CD1c-positive myeloid dendritic cell (primary cell): ENCODE results near the gene JAZF1.
"Not testable (repeated sequence)": the region's sequence is repeated elsewhere in the genome, so short reads cannot be mapped to it uniquely, and the experiment has no call there.

Source experiments
- DNase-seq: peaks from one replicate; pipeline ENCODE4 v3.0.0-alpha.2; 2016; ENCODE audit errors: extremely low spot score

The JAZF1 gene

DNA sequence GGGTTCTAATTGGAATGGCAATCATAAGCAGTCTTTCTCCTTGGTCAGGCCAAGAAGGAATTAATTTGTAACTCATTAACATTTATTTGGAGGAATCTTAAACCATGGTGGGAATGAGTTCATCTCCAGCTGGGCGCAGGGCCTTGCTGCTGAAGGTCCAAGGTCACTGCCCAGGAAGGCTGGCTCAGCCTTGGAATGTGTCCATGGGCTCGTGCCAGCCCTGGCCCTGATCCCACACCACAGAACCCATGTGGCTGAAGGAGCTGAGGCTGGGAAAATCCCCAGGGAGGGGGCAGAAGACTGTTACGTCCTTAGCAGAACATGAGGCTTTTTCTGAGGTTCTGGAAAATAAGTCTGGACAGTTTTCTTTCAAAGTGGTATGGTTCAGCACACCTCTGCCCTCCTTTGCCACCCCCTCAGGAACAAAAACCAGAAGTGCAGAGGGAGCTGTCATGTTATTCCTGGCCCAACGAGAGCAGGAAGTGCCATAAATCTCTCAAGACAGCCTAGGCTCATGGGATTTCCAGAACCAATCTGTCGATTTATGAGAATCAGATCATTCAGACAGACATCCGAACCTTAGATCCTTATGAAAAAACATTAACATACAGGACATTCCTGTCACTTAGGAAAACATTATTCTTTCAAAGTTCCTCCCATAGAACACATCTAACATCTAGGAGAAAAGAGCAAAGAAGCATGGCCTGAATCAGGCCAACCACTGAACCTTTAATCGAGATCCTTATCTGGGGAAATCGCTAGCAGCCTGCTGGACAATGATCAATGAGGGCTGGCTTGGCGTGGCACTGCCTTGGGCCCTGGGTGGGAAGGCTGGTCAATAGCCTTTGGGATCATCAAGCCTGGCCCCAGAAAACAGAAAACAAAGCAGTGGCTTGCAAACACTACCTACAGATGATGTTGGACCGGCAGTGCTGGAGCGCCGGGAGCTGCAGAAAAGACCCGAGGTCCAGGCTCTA, 306.3 kb downstream of the JAZF1 start:
- no peak for DNase-seq

DNA sequence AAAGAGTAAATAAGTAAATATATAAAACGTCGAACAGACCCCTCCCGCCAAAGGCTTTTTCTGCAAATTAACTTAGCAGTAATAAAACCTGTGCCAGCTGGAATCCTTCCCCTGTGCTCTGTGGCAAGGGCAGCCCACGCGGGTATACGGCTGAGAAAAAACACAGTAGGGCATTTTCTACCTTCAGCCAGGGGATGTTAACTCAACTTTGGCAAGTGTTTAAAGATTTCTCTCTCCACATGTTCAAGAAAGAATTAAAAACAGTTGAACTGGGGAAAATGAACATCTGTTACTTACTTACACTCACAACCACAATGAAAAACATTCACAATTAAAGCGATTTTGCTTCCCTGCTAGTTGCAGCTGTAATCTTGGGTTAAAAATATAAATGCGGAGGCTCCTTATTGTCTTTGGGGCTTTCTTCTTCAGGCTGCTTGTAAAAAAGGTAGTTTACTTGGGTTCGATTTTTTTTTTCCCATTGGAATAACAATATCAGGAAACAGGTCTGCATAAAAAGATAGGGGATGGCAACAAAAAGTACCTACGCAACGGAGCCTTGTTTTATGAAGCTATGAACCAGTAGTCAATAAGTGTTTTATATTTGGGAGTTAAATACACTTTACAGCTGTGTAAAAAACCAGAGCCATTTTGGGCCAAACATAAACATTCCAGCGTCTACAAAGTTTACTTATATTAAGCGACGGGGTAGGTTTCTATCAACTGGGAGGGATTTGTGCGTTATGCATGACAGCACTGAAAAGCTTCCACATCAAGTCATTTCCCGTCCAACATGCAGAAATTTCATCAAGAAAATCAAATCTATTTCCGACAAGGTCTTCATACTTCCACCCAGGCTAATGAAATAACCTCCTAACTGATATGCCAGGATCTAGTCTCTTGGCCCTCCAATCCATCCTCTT, 308.0 kb downstream of the JAZF1 start:
- no peak for DNase-seq

DNA sequence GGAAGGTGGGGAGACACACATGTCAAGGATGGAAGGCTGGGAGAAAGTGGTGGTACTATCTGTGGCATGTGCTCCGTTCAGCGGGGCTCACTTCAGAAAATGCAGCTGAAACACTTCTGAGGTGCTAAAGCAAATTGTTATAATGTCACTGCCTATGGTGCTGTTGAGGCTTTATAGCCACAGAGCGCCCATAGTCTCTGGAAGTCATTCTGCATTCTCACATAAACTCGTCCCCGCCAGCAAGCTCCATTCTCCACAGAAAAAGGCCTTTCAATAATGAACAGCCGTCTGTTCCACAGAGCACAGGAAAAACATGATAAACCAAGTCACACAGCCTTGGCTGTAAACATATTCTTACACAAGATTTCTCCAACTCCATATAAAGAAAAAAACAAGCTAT, 308.7 kb downstream of the JAZF1 start:
- no peak for DNase-seq

DNA sequence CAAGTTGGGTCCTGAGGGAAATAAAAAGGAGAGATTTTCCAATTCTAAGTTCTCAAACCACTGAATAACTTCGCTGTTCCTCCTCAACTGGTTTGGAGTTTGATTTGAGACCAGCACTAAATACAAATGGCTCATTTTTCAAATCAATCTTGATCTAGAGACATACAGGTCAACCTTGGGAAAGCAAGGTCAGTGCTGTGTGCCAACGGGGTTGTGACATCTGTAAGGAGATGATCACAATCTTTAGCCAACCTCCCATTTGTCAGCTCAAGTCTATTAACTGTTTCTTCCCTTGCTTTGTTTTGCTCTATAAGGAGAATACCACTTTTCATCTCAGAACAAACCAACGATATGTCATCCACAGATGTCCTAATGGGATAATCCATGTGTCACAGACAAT, 309.5 kb downstream of the JAZF1 start:
- no peak for DNase-seq

DNA sequence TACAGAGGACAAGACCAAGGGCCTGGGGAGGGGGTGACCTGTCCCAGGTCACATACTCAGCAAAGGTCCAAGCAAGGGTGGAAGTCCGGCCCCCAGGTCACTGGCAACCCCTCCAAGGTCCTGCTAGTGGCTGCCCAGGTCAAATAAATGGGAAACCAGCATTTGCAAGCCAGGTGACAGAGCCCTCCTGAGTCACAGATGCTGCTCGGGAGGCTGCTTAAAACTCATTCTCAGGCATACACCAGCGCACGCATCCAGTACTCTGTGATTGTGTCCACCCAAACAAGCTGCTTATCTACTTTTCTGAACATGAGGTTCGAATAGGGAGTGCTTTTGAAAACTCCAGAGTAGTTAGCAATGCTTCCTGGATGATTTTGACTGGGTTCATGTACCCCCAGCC, 310.0 kb downstream of the JAZF1 start:
- no peak for DNase-seq

DNA sequence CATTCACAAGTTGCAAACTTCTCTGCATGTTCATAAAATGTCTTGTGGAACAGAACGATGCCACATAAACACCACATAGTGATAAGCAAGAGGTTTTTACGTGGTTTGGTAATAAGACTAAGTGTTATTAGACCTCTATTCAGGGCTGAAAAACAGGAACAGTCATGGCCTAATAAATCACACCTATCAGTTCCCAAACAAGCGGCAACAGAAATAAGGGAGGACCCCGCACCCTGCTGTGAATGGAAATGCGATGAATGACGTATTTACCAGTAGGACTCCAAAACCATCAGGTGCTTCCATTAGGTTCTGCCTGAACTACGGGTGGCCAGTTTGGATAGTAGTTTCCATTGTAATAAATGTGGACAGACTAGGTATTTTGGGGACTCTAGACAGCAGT, 311.5 kb downstream of the JAZF1 start:
- DNase-seq, result no peak

DNA sequence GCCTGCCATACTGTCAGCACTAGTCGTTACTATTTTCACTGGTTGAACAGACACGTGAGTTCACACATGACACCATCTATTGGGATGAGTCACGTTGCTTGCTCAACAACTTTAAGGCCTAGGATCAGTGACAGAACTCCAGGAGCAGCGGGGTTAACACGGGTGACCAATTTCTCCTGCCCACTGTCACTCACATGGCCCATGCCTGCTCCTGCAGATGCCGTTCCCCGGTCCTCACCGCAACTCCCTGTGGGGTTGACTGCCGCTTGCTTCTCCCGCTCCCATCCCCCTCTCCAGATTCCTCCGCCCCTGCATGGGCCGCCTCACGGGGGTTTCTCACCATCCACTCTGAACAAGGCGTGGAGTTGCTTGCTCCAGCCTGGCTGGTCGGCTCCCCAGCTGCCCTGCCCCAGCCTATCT, 312.5 kb downstream of the JAZF1 start:
- DNase-seq, result no peak

DNA sequence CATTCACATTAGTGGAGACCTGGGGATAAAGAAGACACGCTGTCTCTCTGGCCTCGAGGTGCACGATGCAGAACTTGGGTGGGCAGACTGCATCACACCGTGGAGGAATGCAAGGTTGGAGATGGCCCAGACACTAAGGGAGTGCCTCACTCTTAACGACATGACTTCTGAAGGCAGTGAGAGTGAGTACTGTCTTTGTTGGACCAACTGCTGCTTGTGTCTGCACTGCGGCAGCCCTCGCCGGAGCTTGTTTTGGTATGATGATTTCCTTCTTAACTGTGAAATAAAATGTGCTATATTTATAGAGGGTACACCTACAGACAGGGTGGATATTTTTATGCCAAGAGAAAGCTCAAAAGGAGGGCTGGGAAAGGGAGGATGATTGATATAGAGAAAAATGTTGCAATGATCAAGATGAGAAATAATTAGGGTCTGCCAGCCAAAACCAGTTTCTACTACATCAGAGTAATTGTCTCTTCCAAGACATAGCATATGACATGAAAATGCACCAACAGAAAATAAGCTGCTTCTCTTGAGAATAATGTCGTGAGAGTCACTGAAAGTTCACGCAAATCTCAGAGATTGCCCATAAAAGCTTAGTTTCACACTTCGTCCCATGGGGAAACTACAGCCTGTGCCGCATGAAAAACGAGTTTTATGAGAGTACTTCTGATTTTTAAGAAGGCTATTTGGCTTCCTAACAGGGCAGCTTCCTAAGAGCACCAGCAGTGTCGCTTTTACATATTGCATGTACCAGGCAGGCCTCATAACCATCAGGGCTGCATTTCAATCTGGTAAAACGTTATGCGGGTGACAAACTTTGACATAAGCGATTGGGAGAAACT, 313.5 kb downstream of the JAZF1 start:
- DNase-seq, result no peak

DNA sequence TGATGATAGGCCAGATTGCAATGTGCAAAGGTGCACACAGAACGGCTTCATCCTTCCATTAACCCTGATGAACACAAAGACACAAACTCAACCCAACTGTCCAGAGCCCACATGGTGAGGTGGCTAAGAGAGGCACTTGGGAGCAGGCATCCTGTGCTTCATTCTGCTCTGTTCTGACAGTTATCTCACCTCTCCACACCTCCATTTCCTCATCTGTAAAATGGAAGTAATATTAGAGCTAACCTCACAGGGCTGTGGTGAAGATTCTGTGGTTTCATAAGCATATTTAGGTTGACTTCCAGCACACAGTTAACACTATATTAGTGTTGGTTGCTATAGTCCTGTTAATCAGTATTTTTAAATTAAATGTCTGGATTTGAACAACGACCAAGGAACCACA, 314.3 kb downstream of the JAZF1 start:
- no peak for DNase-seq

DNA sequence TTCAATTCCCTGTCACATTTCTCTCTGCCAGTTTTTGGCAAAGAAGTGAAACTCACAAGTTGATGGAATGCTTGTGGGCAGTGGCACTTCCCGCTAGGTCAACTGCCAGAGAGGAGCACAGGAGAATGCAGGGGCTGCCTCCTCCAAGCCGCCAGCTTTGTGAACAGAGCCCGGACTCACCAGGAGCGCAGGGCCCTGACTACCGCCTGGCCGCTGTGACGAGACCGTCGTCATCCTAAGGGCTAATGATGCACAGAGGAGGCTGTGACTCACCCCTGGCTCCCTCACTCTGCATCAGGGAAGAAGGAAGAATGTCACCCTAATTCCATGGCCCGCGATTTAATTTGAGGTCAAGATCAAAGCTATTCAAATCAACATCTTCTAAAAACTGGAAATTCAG, 316.7 kb downstream of the JAZF1 start:
- no peak for DNase-seq

DNA sequence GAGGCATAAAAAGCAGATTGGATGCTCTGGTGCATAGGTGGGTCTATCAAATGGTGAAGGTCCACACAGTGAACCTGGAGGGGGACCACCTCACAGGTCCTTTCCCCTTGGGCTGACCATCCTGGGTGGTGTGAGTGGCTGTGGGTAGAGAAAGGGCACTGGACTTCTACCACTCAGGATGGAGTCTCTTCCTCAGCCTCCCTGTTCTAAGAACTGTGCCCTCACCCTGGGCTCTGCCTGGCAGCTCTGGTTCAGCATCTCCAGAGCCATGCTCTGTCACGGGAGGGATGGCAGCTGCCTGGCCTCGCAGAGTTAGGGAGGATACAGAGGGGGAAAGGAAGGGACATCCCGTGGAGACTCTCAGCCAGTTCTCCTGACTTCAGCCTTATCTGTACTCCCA, 318.8 kb downstream of the JAZF1 start:
- no peak for DNase-seq

DNA sequence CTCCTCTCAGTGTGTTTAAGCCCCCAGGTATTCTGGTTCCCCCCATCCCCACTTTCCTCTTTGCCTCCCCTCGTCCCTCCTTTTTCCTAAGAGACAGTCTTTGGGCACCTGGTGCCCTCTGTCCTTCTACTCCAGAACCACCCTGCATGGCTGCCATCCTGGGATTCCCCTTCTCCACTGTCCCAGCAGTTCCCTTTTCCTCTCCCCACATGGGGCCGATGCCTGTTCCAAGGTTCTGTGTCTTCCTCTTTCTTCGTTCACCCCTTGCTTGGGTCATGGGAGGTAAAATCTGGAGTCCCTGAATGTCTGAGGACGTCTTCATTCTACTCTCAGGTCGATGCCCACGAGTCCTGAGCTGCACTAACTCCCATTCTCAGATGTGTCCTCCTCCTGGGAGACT, 319.8 kb downstream of the JAZF1 start:
- peak; percentile 55 for DNase-seq

DNA sequence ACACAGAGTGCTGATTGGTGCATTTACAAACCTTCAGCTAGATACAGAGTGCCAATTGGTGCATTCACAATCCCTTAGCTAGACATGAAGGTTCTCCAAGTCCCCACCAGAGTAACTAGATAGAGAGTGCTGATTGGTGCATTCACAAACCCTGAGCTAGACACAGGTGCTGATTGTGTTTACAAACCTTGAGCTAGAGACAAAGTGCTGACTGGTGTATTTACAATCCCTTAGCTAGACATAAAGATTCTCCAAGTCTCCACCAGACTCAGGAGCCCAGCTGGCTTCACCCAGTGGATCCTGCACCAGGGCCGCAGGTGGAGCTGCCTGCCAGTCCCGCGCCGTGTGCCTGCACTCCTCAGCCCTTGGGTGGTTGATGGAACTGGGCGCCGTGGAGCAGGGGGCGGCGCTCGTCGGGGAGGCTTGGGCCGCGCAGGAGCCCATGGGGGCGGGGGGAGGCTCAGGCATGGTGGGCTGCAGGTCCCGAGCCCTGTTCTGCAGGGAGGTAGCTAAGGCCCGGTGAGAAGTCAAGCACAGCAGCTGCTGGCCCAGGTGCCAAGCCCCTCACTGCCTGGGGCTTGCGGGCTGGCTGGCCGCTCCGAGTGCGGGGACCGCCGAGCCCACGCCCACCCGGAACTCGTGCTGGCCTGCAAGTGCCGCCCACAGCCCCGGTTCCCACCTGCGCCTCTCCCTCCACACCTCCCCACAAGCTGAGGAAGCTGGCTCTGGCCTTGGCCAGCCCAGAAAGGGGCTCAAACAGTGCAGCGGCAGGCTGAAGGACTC, 323.7 kb downstream of the JAZF1 start:
- not testable (repeated sequence) for DNase-seq

DNA sequence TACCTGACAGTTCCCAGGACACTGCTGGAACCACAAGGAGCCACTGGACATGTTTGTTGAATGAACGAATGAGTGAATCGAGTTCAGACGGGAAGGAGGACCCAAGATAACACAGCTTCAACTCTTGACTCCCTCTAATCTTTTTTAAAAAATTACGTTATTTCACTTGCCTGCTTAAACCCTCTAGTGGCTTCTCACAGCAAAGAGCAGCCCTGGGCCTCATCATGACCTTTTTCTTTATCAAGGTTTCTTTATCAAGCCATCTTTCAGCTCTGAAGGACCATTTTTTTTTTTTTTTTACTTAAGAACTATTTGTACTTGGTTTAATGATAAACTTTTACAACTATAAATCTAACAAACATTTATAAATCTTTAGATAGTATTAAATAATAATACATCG, 330.1 kb downstream of the JAZF1 start:
- DNase-seq, result no peak

DNA sequence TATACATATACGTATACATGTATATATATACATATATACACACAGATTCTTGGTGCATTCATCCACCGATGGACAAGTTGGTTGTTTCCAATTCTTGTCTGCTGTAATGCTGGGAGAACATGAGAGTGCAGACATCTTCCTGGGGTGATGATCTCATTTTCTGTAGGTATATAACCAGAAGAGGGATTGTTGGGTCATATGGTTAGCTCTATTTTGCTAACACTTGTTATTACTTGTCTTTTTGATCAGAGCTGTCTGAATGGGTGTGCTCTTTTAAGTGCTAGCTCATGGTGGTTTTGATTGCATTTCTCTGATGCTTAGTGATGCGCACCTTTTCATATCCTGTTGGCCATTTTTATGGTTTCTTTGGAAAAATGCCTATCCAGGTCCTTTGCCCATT, 334.2 kb downstream of the JAZF1 start:
- DNase-seq, result no peak

DNA sequence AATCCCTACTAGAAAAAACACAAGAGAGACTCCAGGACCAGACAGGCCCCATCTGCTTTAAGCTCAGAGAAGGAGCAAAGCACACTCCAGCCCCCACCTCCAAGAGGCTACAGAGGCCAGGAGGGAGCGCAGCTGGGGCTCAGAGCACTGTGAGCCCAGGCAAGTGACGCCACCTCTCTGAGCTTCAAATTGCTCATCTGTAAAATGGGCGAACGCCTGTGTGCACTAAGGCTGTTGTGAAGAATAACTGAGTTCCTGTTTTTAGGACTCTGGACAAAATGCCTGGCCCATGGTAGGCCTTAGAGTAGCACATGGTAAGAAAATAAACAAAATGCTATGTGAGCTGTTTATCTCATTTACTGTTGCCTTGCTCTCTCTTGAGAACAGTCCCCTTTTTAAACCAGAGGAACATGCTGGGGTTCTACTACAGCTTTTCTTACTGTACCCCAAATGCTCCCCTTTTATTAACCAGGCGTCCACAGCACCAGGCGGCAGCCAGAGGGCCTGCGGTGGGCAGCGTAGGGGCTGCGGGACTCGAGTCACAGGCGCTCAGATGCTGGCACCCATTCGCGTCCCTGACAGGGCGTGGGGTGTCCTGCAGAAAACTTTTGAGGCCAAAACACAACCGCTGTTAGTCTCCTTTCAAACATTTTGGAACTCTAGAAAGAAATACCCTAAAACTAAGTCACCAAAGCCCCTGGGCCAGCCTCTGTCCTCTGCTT, 336.9 kb downstream of the JAZF1 start:
- DNase-seq, result no peak

DNA sequence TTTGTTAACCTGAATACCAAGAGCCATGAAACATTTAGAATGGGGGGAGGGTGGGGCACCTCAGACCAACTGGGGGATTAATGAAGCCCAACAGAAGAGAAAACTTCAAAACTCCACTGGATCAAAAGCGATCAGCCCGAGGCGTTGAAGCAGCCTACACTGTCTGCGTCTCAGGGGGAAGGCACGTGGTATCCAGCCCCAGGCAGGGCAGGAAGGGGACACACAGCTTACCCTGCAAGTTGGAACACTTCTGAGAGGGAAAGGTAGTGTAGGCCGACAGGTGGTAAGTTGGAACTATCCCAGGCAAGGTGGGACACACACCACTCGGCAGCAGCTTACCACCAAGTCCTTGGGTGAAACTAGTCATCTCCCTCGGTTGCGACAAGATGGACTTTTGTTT, 337.7 kb downstream of the JAZF1 start:
- DNase-seq, result no peak

DNA sequence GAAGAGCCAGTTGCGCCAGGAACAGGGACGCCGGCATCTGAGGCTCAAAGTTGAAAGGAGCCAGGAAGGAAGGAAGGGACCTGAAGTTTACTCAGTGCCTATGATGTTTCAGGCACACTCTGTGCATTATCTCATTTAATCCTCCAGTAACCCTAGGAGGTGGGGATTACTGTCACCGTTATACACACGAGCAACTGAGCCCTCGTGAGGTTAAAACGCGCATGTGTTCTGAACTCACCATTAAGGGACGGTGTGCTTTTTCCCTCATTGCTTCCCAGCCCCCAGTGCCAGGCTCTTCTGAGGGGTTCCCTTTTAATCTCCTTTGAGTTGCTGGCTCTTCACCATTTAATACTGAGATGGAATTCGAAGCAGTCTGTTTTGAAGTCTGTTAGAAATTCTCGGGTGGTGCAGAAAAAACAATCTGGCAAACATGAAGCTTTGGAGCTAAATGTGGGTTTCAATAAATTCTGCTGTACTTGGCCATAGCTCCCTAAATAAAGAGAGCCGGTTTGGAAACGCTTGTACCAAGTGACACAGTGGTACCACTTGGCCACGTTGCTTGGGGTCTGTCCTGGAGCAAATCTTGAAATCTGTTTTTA, 338.4 kb downstream of the JAZF1 start:
- DNase-seq, result no peak

DNA sequence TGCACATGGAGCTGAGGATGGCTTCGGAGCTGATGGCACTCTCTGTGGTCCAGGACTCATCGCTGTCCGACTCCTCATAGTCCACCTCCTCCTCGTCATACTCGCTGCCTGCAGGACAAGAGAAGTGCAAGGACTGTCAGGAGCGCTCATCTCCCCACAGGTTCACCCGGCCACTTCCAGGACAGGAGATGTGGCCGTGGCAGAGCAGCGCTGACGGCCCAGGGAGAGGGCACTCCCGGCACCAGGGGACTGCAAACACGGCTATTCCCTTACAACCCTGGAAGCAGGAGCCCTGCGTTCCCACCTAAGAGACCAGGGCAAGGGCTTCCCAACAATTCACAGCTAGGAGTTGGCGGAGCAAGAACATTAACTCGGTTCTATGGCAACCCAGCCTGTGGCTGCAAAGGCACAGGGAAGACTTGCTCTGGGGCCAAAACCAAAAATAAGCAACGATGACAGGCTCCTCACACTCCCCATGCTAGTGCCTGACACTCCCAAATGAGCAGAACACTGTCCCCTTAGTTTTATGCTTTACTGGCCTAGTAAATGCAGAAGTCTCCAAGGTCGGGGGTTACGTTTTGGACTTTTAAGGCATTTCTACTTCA, 339.7 kb downstream of the JAZF1 start:
- DNase-seq, result no peak
